Mucosa of rectum (tissue), 2 donors: ENCODE measurements around the gene DNER.

Experiments used
- H3K27ac ChIP-seq, 2 donors: one replicate each; pipeline ENCODE4 v1.7.0; 2013; ENCODE audit warnings: inconsistent platforms in 2 of 2, low read depth in 2 of 2, low read length in 2 of 2
- H3K27me3 ChIP-seq, 2 donors: one replicate each; pipeline ENCODE4 v1.7.0; 2013; ENCODE audit warnings: low read length in 2 of 2; ENCODE audit not compliant: control insufficient read depth in 2 of 2, insufficient read depth in 2 of 2
- H3K36me3 ChIP-seq, 2 donors: one replicate each; pipeline ENCODE4 v1.7.0; 2013; ENCODE audit warnings: low read length in 2 of 2; ENCODE audit not compliant: control insufficient read depth in 2 of 2, insufficient read depth in 2 of 2
- H3K4me1 ChIP-seq, 2 donors: one replicate each; pipeline ENCODE4 v1.7.0; 2013; ENCODE audit warnings: low read length in 2 of 2, mild to moderate bottlenecking in 1 of 2; ENCODE audit not compliant: control insufficient read depth in 2 of 2, insufficient read depth in 2 of 2
- H3K4me3 ChIP-seq, 2 donors: one replicate each; pipeline ENCODE4 v1.7.0; 2013; ENCODE audit warnings: low read length in 2 of 2
- H3K9ac ChIP-seq, 2 donors: one replicate each; pipeline ENCODE4 v1.7.0; 2013; ENCODE audit warnings: low read length in 2 of 2, low read depth in 1 of 2, mild to moderate bottlenecking in 1 of 2
- H3K9me3 ChIP-seq, 2 donors: one replicate each; pipeline ENCODE4 v1.7.0; 2013; ENCODE audit warnings: low read length in 2 of 2; ENCODE audit not compliant: control insufficient read depth in 2 of 2
- donor health status: healthy.
- donor health status: Normal muscosa, but diverticular disease.

Gene DNER

DNA sequence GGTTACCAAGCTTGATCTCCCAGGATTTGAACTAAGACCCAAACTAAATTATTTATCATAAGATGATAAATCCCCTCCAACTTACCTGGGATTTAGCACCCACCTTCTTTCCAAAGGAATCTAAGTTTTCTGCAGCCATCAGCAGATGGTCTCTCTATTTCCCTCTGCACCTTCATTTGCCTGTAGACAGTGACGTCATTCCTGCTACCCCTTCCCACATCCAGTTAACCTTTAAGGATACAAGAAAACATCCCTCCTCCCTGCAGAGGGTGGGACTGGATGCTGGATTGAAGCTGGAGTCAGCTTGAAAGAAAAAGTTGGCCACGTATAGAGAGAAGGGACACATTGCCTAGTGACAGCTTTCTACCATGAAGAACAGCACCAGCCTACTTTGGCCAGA lies 3.7 kb upstream of the DNER start:
- Histone ChIP-seq H3K4me3 (no peak overlapping the region), H3K27ac (no peak overlapping the region), H3K9me3 (no peaks in the 10 kb centered on the region), H3K36me3 (no peaks in the 10 kb centered on the region), H3K27me3 (peaks cover 26 to 34% of the 10 kb centered on the region in 2 donors), H3K9ac (no peak overlapping the region), H3K4me1 (peaks cover 3 to 6% of the 10 kb centered on the region in 2 donors)

DNA sequence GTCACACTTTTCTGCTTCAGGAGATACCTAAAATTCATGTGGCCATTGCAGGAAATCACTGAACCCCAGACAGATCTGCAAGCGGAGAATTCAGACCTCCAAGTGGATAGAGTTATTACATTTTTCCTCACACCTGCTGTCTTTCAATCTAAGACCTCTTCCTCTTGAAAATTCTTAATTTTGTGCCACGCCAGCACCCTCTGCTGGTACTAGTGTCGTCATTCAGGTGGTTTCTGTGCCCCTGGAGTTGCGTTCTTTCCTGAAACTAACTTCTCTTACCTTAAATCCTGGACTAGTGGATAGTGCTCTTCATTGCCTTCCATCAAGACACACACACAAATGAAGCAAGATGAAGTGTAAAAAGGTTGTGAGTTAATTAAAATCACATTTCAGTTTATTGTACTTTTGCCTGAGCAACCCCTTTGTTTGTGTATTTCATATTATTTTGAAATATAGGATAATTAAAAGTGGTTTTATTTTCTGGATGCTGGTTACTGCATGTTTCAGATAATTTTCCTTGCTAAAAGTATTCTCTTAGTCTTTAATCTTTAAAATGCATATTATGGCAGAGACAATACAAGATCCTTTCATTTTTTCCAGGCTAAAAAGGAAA lies 1.6 kb upstream of the DNER start:
- no peaks in the 10 kb centered on the region for H3K36me3 ChIP-seq
- H3K9me3 ChIP-seq: no peaks in the 10 kb centered on the region
- H3K4me1 ChIP-seq: peaks cover 3 to 6% of the 10 kb centered on the region in 2 donors
- no peak overlapping the region for H3K9ac ChIP-seq
- peaks cover 45 to 53% of the 10 kb centered on the region in 2 donors for H3K27me3 ChIP-seq
- no peak overlapping the region for H3K4me3 ChIP-seq
- H3K27ac ChIP-seq: no peak overlapping the region

DNA sequence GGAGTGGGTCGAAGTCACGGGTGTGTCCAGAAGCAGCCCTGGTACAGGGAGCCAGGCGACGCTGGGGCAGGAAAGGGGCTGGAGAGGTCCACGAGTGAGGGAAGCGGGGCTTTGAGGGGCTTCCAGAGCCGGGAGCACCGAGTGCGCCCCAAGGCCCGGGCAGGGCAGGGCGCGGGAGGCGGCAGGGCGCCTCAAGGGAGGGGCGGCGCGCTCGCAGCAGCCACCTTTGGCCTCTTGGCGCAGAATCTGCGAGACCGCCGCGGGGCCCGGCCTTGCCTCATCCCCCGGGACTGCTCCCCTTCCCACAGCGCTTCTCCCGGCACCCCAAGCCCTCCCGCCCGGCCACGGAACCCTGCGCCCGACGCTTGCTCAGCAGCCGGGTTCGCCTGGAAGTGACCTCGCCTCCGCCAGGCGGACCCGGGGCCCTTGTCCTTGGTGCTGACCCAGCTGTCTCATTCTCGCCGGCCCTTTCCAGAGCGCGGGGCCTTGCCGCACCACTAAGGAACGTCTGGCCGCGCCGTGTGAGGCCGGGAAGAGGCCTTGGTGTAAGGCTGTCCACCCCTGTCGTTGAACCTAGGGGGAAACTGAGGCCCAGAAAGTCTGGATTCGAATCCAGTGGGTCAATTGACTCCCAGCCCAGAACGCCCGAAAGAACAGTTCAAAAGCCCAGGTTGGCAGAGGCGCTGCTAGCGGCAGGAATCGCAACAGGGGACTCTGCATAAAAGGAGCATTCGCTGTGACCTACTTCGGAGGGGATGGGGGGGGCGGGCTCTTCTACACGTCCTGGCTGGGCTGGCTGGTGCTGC lies 584 bp upstream of the DNER start:
- no peaks in the 10 kb centered on the region for H3K36me3 ChIP-seq
- H3K9ac ChIP-seq: no peak overlapping the region
- H3K4me3 ChIP-seq: peak overlapping the region; percentile 41 to 53
- peaks cover 3 to 6% of the 10 kb centered on the region in 2 donors for H3K4me1 ChIP-seq
- H3K27me3 ChIP-seq: peaks cover 48 to 53% of the 10 kb centered on the region in 2 donors
- H3K9me3 ChIP-seq: no peaks in the 10 kb centered on the region
- no peak overlapping the region for H3K27ac ChIP-seq

DNA sequence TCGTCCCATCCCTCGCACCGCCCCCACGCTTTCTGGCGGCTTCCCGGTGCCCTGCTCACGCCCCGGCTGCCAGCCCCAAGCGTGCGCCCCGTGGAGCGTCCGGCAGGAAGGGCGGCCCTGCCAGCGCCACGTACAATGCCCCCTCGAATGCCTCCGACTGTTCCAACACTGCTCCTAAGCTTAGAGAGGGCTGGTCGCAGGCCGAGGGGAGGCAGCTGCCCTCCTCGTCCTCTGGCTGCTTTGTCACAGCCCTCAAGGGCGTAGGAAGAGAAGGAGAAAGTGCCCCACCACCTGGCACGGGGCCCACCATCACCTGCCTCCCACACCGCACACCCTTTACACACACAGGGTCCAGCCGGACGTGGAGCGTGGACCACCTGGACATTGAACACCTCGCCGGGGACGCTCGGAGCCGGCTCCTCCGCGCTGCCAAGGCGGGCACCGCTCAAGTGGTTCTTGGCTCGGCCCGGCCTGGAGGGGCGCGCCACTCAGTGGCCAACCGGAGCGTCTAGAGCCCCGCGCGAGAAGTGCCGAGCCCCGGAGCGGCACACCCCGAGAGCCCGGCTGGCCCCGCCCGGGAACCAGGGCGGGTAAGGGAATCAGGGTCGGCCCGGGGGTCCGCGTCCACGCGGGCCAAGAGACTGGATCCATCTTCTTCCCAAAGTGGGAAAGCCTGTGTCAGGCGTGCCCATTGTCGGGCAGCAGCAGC lies 830 bp downstream of the DNER start:
- no peaks in the 10 kb centered on the region for H3K36me3 ChIP-seq
- H3K4me1 ChIP-seq: peaks cover 3 to 6% of the 10 kb centered on the region in 2 donors
- H3K9ac ChIP-seq: no peak overlapping the region
- H3K27ac ChIP-seq: no peak overlapping the region
- H3K9me3 ChIP-seq: no peaks in the 10 kb centered on the region
- peaks cover 48 to 53% of the 10 kb centered on the region in 2 donors for H3K27me3 ChIP-seq
- peak overlapping the region in 1 of 2 donors; percentile 32 for H3K4me3 ChIP-seq

DNA sequence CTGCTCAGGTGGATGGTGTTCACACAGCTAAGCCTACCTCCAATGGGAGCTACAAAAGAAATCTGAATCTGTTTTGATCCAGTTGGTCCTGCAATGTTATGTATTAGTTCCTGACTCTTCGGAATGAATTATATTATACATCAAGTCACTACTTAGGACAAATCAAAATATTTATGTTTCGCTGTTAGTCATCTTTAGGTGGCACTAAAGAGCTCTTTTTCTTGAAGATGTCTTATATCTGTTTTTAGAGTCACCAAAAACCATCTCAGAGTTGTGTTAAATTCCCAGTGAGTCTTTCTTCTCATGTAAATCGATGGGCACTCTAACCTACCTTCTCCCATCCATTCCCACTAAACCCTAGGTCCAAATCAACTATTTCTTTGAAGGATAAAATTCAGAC lies 2.2 kb downstream of the DNER start:
- Histone ChIP-seq H3K9me3 (no peaks in the 10 kb centered on the region), H3K4me1 (peaks cover 3 to 6% of the 10 kb centered on the region in 2 donors), H3K9ac (no peak overlapping the region), H3K27me3 (peaks cover 47 to 48% of the 10 kb centered on the region in 2 donors), H3K4me3 (no peak overlapping the region), H3K36me3 (no peaks in the 10 kb centered on the region), H3K27ac (no peak overlapping the region)

DNA sequence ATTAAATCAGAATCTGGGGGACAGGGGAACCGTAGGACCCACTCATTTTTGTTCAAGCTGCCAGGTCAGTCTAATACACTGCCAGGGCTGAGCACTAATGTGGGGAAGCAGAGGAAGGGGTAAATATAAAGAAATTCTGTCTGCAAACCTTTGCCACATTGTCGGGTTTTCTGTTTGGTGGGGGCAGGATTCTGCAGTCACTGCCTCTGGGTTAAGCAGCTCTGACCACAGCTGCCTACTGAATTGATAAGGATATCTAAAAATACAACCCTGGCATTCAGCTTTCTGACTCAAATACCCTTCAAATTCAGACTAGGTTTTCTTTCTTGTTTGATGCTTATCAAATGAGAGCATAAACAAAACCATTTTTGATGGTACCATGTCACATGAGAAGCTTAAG lies 6.0 kb downstream of the DNER start:
- no peak overlapping the region for H3K9ac ChIP-seq
- H3K4me1 ChIP-seq: no peaks in the 10 kb centered on the region
- H3K36me3 ChIP-seq: no peaks in the 10 kb centered on the region
- no peak overlapping the region for H3K27ac ChIP-seq
- no peaks in the 10 kb centered on the region for H3K9me3 ChIP-seq
- no peak overlapping the region for H3K4me3 ChIP-seq
- H3K27me3 ChIP-seq: peaks cover 25 to 28% of the 10 kb centered on the region in 2 donors

DNA sequence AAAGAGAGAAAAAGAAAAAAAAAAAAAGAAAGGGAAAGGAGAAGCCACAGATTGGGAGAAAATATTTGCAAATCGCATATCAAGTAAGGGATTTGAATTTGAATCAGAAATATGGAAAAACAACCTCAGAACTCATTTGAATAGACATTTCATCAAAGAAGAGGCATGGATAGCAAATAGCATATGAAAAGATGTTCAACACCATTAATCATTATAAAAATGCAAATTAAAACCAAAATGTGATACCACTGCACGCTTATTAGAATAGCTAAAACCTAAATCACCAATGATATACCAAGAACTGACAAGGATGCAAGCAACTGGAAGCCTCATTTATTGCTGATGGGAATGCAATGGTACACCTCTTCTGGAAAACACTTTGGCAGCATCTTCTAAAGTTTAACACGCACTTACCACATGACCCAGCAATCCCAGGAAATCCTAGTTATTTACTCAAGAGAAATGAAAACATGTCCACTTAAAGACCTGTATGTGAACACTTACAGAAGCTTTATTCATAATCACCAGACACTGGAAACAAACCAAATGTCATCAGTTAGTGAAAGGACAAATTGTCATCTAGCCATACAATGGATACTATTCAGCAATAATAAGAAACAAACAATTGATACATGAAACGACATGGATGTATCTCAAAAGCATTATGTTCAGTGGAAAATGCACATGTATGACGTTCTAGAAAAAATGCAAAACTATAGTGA lies 10.3 kb downstream of the DNER start:
- Histone ChIP-seq H3K9ac (no peak overlapping the region), H3K36me3 (no peaks in the 10 kb centered on the region), H3K27ac (no peak overlapping the region), H3K4me1 (no peaks in the 10 kb centered on the region), H3K27me3 (peaks cover 0 to 3% of the 10 kb centered on the region in 2 donors), H3K9me3 (no peaks in the 10 kb centered on the region), H3K4me3 (no peak overlapping the region)

DNA sequence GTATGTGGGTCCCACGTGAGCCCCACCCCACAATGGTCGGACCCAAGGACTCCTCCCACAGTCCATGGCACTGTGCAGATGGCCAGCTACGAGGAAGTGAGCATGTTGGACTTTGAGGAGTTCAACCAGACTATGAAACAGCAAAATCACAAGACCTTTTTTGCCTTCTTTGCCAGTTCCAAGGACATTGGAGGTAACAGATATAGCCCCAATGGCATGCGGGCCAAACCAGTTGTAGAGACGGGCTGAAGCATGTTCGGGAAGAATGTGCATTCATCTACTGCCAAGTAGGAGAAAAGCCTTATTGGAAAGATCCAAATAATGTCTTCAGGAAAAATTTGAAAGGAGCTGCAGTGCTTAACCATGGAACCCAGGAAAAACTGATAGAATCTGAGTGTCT lies 12.6 kb downstream of the DNER start:
- Histone ChIP-seq H3K27me3 (no peaks in the 10 kb centered on the region), H3K4me1 (no peaks in the 10 kb centered on the region), H3K36me3 (no peaks in the 10 kb centered on the region), H3K9me3 (no peaks in the 10 kb centered on the region), H3K9ac (no peak overlapping the region), H3K4me3 (no peak overlapping the region), H3K27ac (no peak overlapping the region)

DNA sequence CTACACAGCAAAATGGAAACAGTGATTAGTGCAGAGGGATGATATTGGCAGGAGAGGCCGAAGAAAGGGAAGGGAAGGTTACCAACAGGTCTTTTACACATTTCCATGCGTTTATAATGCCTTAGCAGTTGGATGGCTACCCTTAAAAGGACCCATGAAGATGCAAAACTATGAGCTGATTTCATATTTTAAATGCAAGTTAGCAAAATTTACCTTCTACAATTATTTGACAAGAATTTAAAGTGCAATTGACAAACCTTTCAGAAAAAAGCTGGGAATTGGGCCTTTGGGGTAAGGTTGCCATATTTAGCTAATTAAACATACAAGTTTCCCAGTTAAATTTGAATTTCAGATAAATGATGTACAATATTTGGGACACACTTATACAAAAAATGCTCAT lies 13.3 kb downstream of the DNER start:
- no peak overlapping the region for H3K4me3 ChIP-seq
- no peaks in the 10 kb centered on the region for H3K4me1 ChIP-seq

More for the DNA sequence above, 13.3 kb downstream of the DNER start:
- H3K9me3 ChIP-seq: no peaks in the 10 kb centered on the region
- H3K27ac ChIP-seq: no peak overlapping the region
- H3K27me3 ChIP-seq: no peaks in the 10 kb centered on the region
- no peak overlapping the region for H3K9ac ChIP-seq
- H3K36me3 ChIP-seq: no peaks in the 10 kb centered on the region
